Measurements from ENCODE around the gene DDX3Y. TPM values are rescaled to one million over a fixed set of nuclear protein-coding genes. Genes with fewer than 3 reads are reported as not detected.

The DDX3Y gene
- not detected in 2 replicates for total RNA-seq (2022)
- not detected for Bru-seq, nascent RNA
- BruChase-seq, experiment 1, labeled RNA remaining after a 6-hour chase, result not detected
- BruChase-seq, experiment 2, labeled RNA remaining after a 2-hour chase, result not detected
- long read RNA-seq, result 0 reads

- Mint-ChIP-seq H3K4me1 (ENCODE audit: low read depth, unreplicated experiment) (no peaks in the 10 kb centered on the region), H3K4me3 (ENCODE audit: low read depth, unreplicated experiment) (no peak within 1 kb of the TSS), H3K27me3 (ENCODE audit: unreplicated experiment) (no peaks in the 10 kb centered on the region), H3K9me3 (ENCODE audit: low read depth, unreplicated experiment) (no peaks in the 10 kb centered on the region), H3K27ac (ENCODE audit: unreplicated experiment) (no peak within 1 kb of the TSS), H3K36me3 (ENCODE audit: insufficient read depth, unreplicated experiment) (no peaks in the 10 kb centered on the region)
- CTCF ChIA-PET, result no interaction called here
- TF ChIP-seq CTCF (IDR thresholded peaks at IDR 0.05; ENCODE audit: unreplicated experiment), result no peak
- no TSS peak for BruUV-seq (replicated peaks)
- no peak for DNase-seq
- intact Hi-C loops (cut with micrococcal nuclease; ENCODE audit: unreplicated experiment), result no loop called here
Measured at GRCh38 chrY:12904618-12905516, at the start of gene DDX3Y. Gene DDX3Y, plus strand, starts transcription at chrY:12904868. Its CDS starts 69 bp downstream, at chrY:12904937.

- H3K36me3 Mint-ChIP-seq (ENCODE audit: insufficient read depth, unreplicated experiment), result no peaks in the 10 kb centered on the region
- CTCF ChIA-PET, result no interaction called here
- no peaks in the 10 kb centered on the region for H3K4me1 Mint-ChIP-seq (ENCODE audit: low read depth, unreplicated experiment)
- intact Hi-C loops (cut with micrococcal nuclease; ENCODE audit: unreplicated experiment), result no loop called here
- H3K27ac Mint-ChIP-seq (ENCODE audit: unreplicated experiment), result no peak overlapping the region
- no peak for TF ChIP-seq CTCF (IDR thresholded peaks at IDR 0.05; ENCODE audit: unreplicated experiment)
- no peaks in the 10 kb centered on the region for H3K9me3 Mint-ChIP-seq (ENCODE audit: low read depth, unreplicated experiment)
- DNase-seq, result no peak
- no peak overlapping the region for H3K4me3 Mint-ChIP-seq (ENCODE audit: low read depth, unreplicated experiment)
- no TSS peak for BruUV-seq (replicated peaks)
- H3K27me3 Mint-ChIP-seq (ENCODE audit: unreplicated experiment), result no peaks in the 10 kb centered on the region
Measured at GRCh38 chrY:12855791-12856275, 48.8 kb upstream of the DDX3Y start.

DNA sequence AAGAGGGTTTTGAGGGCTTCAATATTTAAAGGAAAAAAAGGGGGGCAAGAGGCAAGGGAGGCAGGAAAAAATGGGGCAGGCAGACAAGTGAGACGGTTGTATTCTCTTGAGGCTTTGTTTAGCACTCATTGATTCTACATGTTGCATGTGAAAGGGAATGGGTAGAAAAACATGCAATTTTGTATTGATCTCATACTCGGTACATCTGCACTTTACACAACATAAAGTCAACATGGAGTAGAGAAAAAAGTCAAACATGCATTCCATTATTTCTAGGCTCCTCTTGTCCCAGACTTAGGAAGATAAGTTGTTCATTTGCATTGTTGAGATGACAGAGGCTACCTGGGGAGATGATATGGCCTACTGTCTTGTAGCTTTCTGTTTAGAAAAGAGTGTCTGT is 36.7 kb upstream of the DDX3Y start:
- H3K27ac Mint-ChIP-seq (ENCODE audit: unreplicated experiment), result no peak overlapping the region
- H3K4me3 Mint-ChIP-seq (ENCODE audit: low read depth, unreplicated experiment), result no peak overlapping the region
- CTCF ChIA-PET, result no interaction called here
- no peaks in the 10 kb centered on the region for H3K36me3 Mint-ChIP-seq (ENCODE audit: insufficient read depth, unreplicated experiment)
- no TSS peak for BruUV-seq (replicated peaks)
- DNase-seq, result no peak
- intact Hi-C loops (cut with micrococcal nuclease; ENCODE audit: unreplicated experiment), result no loop called here
- H3K9me3 Mint-ChIP-seq (ENCODE audit: low read depth, unreplicated experiment), result no peaks in the 10 kb centered on the region
- no peaks in the 10 kb centered on the region for H3K27me3 Mint-ChIP-seq (ENCODE audit: unreplicated experiment)
- TF ChIP-seq CTCF (IDR thresholded peaks at IDR 0.05; ENCODE audit: unreplicated experiment), result no peak
- no peaks in the 10 kb centered on the region for H3K4me1 Mint-ChIP-seq (ENCODE audit: low read depth, unreplicated experiment)

DNA sequence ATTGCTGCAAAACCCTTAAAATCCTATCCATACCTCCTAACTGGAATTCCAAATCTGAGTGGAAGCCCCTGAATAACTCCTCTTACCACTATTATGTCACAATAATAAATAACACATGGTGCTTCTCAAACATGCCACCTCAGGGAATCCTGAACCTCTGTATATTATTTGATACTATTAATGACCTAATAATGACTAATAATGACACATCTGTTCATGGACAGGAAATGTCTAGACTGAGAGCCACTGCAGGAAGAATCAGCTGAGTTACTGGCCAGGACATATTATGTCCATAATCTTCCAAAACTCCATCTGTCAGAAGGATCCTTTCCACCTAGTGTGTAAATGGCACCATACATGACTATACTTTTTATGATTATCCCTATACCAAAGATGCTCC is 7.7 kb upstream of the DDX3Y start:
- DNase-seq, result no peak
- no peak for TF ChIP-seq CTCF (IDR thresholded peaks at IDR 0.05; ENCODE audit: unreplicated experiment)
- no peaks in the 10 kb centered on the region for H3K36me3 Mint-ChIP-seq (ENCODE audit: insufficient read depth, unreplicated experiment)
- CTCF ChIA-PET, result no interaction called here
- intact Hi-C loops (cut with micrococcal nuclease; ENCODE audit: unreplicated experiment), result no loop called here
- no peaks in the 10 kb centered on the region for H3K27me3 Mint-ChIP-seq (ENCODE audit: unreplicated experiment)
- no peaks in the 10 kb centered on the region for H3K9me3 Mint-ChIP-seq (ENCODE audit: low read depth, unreplicated experiment)
- H3K4me1 Mint-ChIP-seq (ENCODE audit: low read depth, unreplicated experiment), result no peaks in the 10 kb centered on the region
- H3K4me3 Mint-ChIP-seq (ENCODE audit: low read depth, unreplicated experiment), result no peak overlapping the region
- H3K27ac Mint-ChIP-seq (ENCODE audit: unreplicated experiment), result no peak overlapping the region
- no TSS peak for BruUV-seq (replicated peaks)

Data from Calu3 (cell line).